GM12891 (cell line): Measurements from ENCODE around the gene CMIP.

Source experiments
- POLR2A ChIP-seq: IDR thresholded peaks from 2 replicates; pipeline ENCODE4 v1.6.1; 2011; ENCODE audit warnings: low read depth, low read length, control low read depth
- POLR2AphosphoS5 ChIP-seq: IDR thresholded peaks from 2 replicates; pipeline ENCODE4 v1.6.1; 2011; ENCODE audit warnings: low read depth, low read length, control low read depth
- POU2F2 ChIP-seq: IDR thresholded peaks from 2 replicates; pipeline ENCODE4 v1.6.1; 2011; ENCODE audit warnings: low read depth, mild to moderate bottlenecking, control low read depth, low read length, moderate library complexity
- SPI1 ChIP-seq: IDR thresholded peaks from 2 replicates; pipeline ENCODE4 v1.6.1; 2011; ENCODE audit warnings: low read depth, low read length, control low read depth
- TAF1 ChIP-seq: IDR thresholded peaks from 2 replicates; pipeline ENCODE4 v1.6.1; 2011; ENCODE audit warnings: low read depth, low read length, control low read depth

- TF ChIP-seq POLR2A (no peak), POLR2AphosphoS5 (no peak), TAF1 (no peak), SPI1 (no peak), POU2F2 (no peak)
These were observed 51.0 kb downstream of the CMIP start for GRCh38 chr16:81495321-81496234.
